ENCODE measurements around the gene LRP1B.

DNA sequence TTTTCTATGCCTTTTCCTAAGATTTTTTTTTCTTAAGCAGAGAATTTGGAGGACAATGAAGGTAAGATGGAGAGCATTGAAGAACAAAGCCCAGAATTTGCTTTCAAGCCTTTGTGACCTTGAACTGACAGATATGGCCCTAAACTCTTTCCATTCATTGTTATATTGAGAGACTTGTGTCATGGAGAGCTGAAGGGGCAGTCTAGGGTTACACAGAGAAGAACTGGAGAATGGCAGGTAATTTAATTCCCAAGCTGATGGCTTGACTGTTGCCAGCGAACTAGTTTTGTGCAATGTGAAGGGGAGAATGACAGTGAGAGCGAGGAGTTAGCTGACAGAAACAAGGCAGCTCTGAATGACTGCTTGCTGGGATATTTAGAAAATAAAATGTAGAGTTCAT lies 1344.2 kb downstream of the LRP1B start:
- TF ChIP-seq, protein P1, sequence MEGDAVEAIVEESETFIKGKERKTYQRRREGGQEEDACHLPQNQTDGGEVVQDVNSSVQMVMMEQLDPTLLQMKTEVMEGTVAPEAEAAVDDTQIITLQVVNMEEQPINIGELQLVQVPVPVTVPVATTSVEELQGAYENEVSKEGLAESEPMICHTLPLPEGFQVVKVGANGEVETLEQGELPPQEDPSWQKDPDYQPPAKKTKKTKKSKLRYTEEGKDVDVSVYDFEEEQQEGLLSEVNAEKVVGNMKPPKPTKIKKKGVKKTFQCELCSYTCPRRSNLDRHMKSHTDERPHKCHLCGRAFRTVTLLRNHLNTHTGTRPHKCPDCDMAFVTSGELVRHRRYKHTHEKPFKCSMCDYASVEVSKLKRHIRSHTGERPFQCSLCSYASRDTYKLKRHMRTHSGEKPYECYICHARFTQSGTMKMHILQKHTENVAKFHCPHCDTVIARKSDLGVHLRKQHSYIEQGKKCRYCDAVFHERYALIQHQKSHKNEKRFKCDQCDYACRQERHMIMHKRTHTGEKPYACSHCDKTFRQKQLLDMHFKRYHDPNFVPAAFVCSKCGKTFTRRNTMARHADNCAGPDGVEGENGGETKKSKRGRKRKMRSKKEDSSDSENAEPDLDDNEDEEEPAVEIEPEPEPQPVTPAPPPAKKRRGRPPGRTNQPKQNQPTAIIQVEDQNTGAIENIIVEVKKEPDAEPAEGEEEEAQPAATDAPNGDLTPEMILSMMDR (conservative IDR thresholded peaks at IDR 0.05 in 1 of 2, IDR thresholded peaks at IDR 0.05 in 1 of 2; ENCODE audit: low read depth in 1 of 2, low read length in 2 of 2), result no peak
- no peak for TF ChIP-seq EZH2 (IDR thresholded peaks at IDR 0.05; ENCODE audit: low read length, missing control alignments)

Data from fibroblast of lung (primary cell).